A549 (cell line): ENCODE measurements around the gene MEF2C.

Experiments used
- CTCF ChIP-seq: fragments of >200 bp; sonication (Bioruptor Twin); formaldehyde crosslinking; IDR thresholded peaks from 3 replicates; pipeline ENCODE4 v1.5.1; 2016
- EP300 ChIP-seq, 2 experiments: fragments of >200 bp; sonication (Bioruptor Twin); formaldehyde crosslinking; IDR thresholded peaks; 2 replicates in 1 of 2; 3 replicates in 1 of 2; pipeline ENCODE4 v1.6.1; 2016 to 2017
- HEYL ChIP-seq: fragments of 250-450 bp; sonication (Bioruptor Pico); IDR thresholded peaks from 2 replicates; pipeline ENCODE4 v1.8.0; 2021; ENCODE audit warnings: mild to moderate bottlenecking, moderate library complexity
- POLR2A ChIP-seq: IDR thresholded peaks from 2 replicates; pipeline ENCODE4 v1.6.1; 2012; ENCODE audit warnings: mild to moderate bottlenecking, low read length

- TF ChIP-seq POLR2A (no peak), HEYL (CRISPR knock-in tag) (no peak), EP300 (IDR thresholded peaks at IDR 0.05) (no peak), CTCF (no peak)
Observed at GRCh38 chr5:88688984-88689667, 193.9 kb downstream of the MEF2C start.
